ENCODE results near the gene UTY. TPM values are rescaled to one million over a fixed set of nuclear protein-coding genes. Genes with fewer than 3 reads are reported as not detected.

UTY gene
- total RNA-seq, 1 experiment from 2014 or later = not detected

GRCh38 chrY:13492408-13492807, 12.6 kb upstream of the UTY start:
- no peak overlapping the region for H2BK20ac ChIP-seq (ENCODE audit: low read depth, low read length, poor library complexity, severe bottlenecking)
- no peak overlapping the region for H3K18ac ChIP-seq (ENCODE audit: insufficient read length, low read depth, low read length)
- H3K23ac ChIP-seq (ENCODE audit: insufficient read length, low read depth, low read length) = no peak overlapping the region
- Mint-ChIP-seq H3K27me3 (ENCODE audit: low read depth) (no peaks in the 10 kb centered on the region), H3K36me3 (ENCODE audit: insufficient read depth in 1 of 3, low read depth in 3 of 3) (no peaks in the 10 kb centered on the region), H3K9me3 (no peaks in the 10 kb centered on the region), H3K27ac (no peak overlapping the region), H3K4me1 (no peaks in the 10 kb centered on the region), H3K4me3 (no peak overlapping the region)
- H4K8ac ChIP-seq (replicated peaks; ENCODE audit: insufficient read length, low read depth, low read length) = no peak overlapping the region
- H3K27ac ChIP-seq (ENCODE audit: insufficient read length, low read depth, low read length) = no peak overlapping the region
- no peak overlapping the region for H4K91ac ChIP-seq (ENCODE audit: insufficient read length, low read depth, low read length)
- H2BK5ac ChIP-seq (ENCODE audit: insufficient read length, low read length) = no peak overlapping the region
- no peak overlapping the region for H2BK12ac ChIP-seq (ENCODE audit: insufficient read length, low read depth, low read length)
- H2AK5ac ChIP-seq (ENCODE audit: insufficient read length, low read length) = no peak overlapping the region
- no peaks in the 10 kb centered on the region for H3K23me2 ChIP-seq (ENCODE audit: insufficient read length, low read depth, low read length, poor library complexity, severe bottlenecking)
- H3K4me1 ChIP-seq (ENCODE audit: insufficient read depth, low read length) = no peaks in the 10 kb centered on the region
- no peaks in the 10 kb centered on the region for H3K79me1 ChIP-seq (ENCODE audit: insufficient read depth, low read depth, low read length, poor library complexity, severe bottlenecking)
- H3T11ph ChIP-seq (ENCODE audit: low read length) = no peak overlapping the region
- H2BK120ac ChIP-seq (ENCODE audit: low read depth, low read length, poor library complexity, severe bottlenecking) = no peak overlapping the region
- no peaks in the 10 kb centered on the region for H4K20me1 ChIP-seq (ENCODE audit: control insufficient read depth, insufficient read depth, insufficient read length)
- no peak overlapping the region for H4K5ac ChIP-seq (ENCODE audit: insufficient read length, low read depth, low read length)
- H3K56ac ChIP-seq (ENCODE audit: insufficient read length, low read depth, low read length) = no peak overlapping the region
- no peak overlapping the region for H3K14ac ChIP-seq (ENCODE audit: insufficient read depth, low read length)
- no peak for TF ChIP-seq CTCF (conservative IDR thresholded peaks at IDR 0.05)
- H3K9ac ChIP-seq (ENCODE audit: extremely low read depth, insufficient read length, low read length) = no peak overlapping the region
- no peak overlapping the region for H3K4ac ChIP-seq (ENCODE audit: low read depth, low read length)
- no peaks in the 10 kb centered on the region for H3K9me3 ChIP-seq (ENCODE audit: control insufficient read depth, low read depth, low read length)
- no peak overlapping the region for H2AFZ ChIP-seq (ENCODE audit: low read length)
- no peak overlapping the region for H2BK15ac ChIP-seq (ENCODE audit: low read depth, low read length)
- no CpG with 5 or more reads among the region's 2 CpGs for WGBS (ENCODE audit: extremely low coverage, insufficient read length, low lambda C conversion rate)
- H3K79me2 ChIP-seq (ENCODE audit: insufficient read depth, low read length) = no peaks in the 10 kb centered on the region
- no peak overlapping the region for H3K4me2 ChIP-seq (ENCODE audit: insufficient read depth, insufficient read length, low read length)
- no peaks in the 10 kb centered on the region for H3K27me3 ChIP-seq (ENCODE audit: insufficient read depth, low read length)
- DNase-seq = no peak
